Thoracic aorta (tissue), 2 donors: ENCODE measurements around the gene EIF4G3. TPM values are rescaled to one million over a fixed set of nuclear protein-coding genes. Genes with fewer than 3 reads are reported as not detected.

Experiments used
- ATAC-seq: fragments of 150-250 bp; one replicate; pipeline ENCODE4 v1.8.0; 2017; ENCODE audit warnings: low read depth; ENCODE audit not compliant: insufficient number of reproducible peaks, low FRiP score
- DNase-seq: peaks from one replicate; pipeline ENCODE4 v3.0.0-alpha.2; 2020; ENCODE audit warnings: low spot score
- H3K27ac ChIP-seq, 2 donors: fragments of 200-600 bp; sonication (generic); 1 replicate in 1 of 2; 2 replicates in 1 of 2; pipeline ENCODE4 v1.5.1; 2016; ENCODE audit warnings: mild to moderate bottlenecking in 2 of 2, moderate library complexity in 2 of 2
- H3K27me3 ChIP-seq: fragments of 200-600 bp; sonication (generic); replicated peaks from 2 replicates; pipeline ENCODE4 v1.6.0; 2016; ENCODE audit warnings: mild to moderate bottlenecking; ENCODE audit not compliant: insufficient read depth
- H3K36me3 ChIP-seq: fragments of 200-600 bp; sonication (generic); one replicate; pipeline ENCODE4 v1.5.1; 2016
- H3K4me1 ChIP-seq, 2 donors: fragments of 200-600 bp; sonication (generic); 1 replicate in 1 of 2; 2 replicates in 1 of 2; pipeline versions ENCODE4 v1.5.1 to v1.6.0; 2016; ENCODE audit warnings: low read depth in 2 of 2, mild to moderate bottlenecking in 1 of 2; ENCODE audit not compliant: control insufficient read depth in 1 of 2
- H3K4me3 ChIP-seq: fragments of 200-600 bp; sonication (generic); 2 replicates; pipeline ENCODE4 v1.5.1; 2016; ENCODE audit warnings: mild to moderate bottlenecking
- H3K9me3 ChIP-seq: fragments of 200-600 bp; sonication (generic); 2 replicates; pipeline ENCODE4 v1.5.1; 2016
- CTCF ChIP-seq: fragments of 200-600 bp; sonication (generic); IDR thresholded peaks from one replicate; pipeline ENCODE4 v1.5.1; 2019; ENCODE audit warnings: antibody characterized with exemption
- total RNA-seq, 2 donors: library from RNA; depleted of rRNA; stranded (reverse); fragments of >200 nt; gene quantifications; one replicate each; pipeline versions ENCODE4 v1.1.0 to v1.2.3, GENCODE V29; 2016

EIF4G3 gene
- total RNA-seq, 2 donors from 2014 or later, result 43.1 to 54.0 TPM

- ATAC-seq, result no peak
- Histone ChIP-seq H3K4me1 (no peaks in the 10 kb centered on the region), H3K4me3 (no peak overlapping the region), H3K36me3 (peaks cover 5% of the 10 kb centered on the region), H3K27ac (no peak overlapping the region), H3K27me3 (no peaks in the 10 kb centered on the region), H3K9me3 (no peaks in the 10 kb centered on the region)
- DNase-seq, result no peak
- TF ChIP-seq CTCF, result no peak
Measured at GRCh38 chr1:21105807-21106206, 70.9 kb downstream of the EIF4G3 start.

- Histone ChIP-seq H3K27me3 (no peaks in the 10 kb centered on the region), H3K9me3 (no peaks in the 10 kb centered on the region), H3K4me1 (no peaks in the 10 kb centered on the region), H3K27ac (no peak overlapping the region), H3K4me3 (no peak overlapping the region), H3K36me3 (peaks cover 5% of the 10 kb centered on the region)
- ATAC-seq, result no peak
- TF ChIP-seq CTCF, result no peak
- DNase-seq, result no peak
Measured at GRCh38 chr1:21104683-21105082, 72.0 kb downstream of the EIF4G3 start.

GRCh38 chr1:21100481-21100921, 76.2 kb downstream of the EIF4G3 start:
- DNase-seq, result no peak
- H3K4me1 ChIP-seq, result no peaks in the 10 kb centered on the region
- no peak for ATAC-seq
- H3K36me3 ChIP-seq, result peaks cover 5% of the 10 kb centered on the region
- H3K4me3 ChIP-seq, result no peak overlapping the region
- no peak overlapping the region for H3K27ac ChIP-seq
- no peaks in the 10 kb centered on the region for H3K27me3 ChIP-seq
- TF ChIP-seq CTCF, result no peak
- H3K9me3 ChIP-seq, result no peaks in the 10 kb centered on the region

- Histone ChIP-seq H3K36me3 (peaks cover 5% of the 10 kb centered on the region), H3K9me3 (no peaks in the 10 kb centered on the region), H3K27me3 (no peaks in the 10 kb centered on the region), H3K27ac (no peak overlapping the region), H3K4me3 (no peak overlapping the region), H3K4me1 (no peaks in the 10 kb centered on the region)
- TF ChIP-seq CTCF, result no peak
- no peak for DNase-seq
- ATAC-seq, result no peak
Measured at GRCh38 chr1:21099869-21100131, 76.9 kb downstream of the EIF4G3 start.

GRCh38 chr1:21099034-21099868, 77.4 kb downstream of the EIF4G3 start:
- Histone ChIP-seq H3K27ac (no peak overlapping the region), H3K4me3 (no peak overlapping the region), H3K4me1 (no peaks in the 10 kb centered on the region), H3K9me3 (no peaks in the 10 kb centered on the region), H3K27me3 (no peaks in the 10 kb centered on the region), H3K36me3 (peaks cover 5% of the 10 kb centered on the region)
- TF ChIP-seq CTCF, result no peak
- ATAC-seq (no peak), DNase-seq (no peak)
